K562 (cell line): ENCODE data around the gene IL1RL1.

Experiments
- CCAR2 ChIP-seq: fragments of 200-400 bp; formaldehyde crosslinking; IDR thresholded peaks from 2 replicates; pipeline ENCODE4 v1.6.1; 2017; ENCODE audit warnings: mild to moderate bottlenecking, low read depth, low read length
- NR2C1 ChIP-seq, 2 experiments: fragments of 450-650 bp; IDR thresholded peaks; 2 replicates each; pipeline ENCODE4 v1.6.1; 2017; ENCODE audit warnings: mild to moderate bottlenecking in 2 of 2, antibody characterized with exemption in 1 of 2, inconsistent platforms in 1 of 2, missing compliant biosample characterization in 1 of 2, missing genetic modification characterization in 1 of 2
- POLR2AphosphoS5 ChIP-seq: IDR thresholded peaks from 2 replicates; pipeline ENCODE4 v1.6.1; 2011; ENCODE audit warnings: mild to moderate bottlenecking, low read depth, low read length, moderate library complexity; ENCODE audit not compliant: control insufficient read depth, insufficient read depth
- RAD21 ChIP-seq, 2 experiments: fragments of 250-450 bp in 1 of 2; fragments of 450-650 bp in 1 of 2; sonication (Bioruptor Pico) in 1 of 2; formaldehyde crosslinking in 1 of 2; IDR thresholded peaks in 1 of 2; conservative IDR thresholded peaks in 1 of 2; 2 replicates each; pipeline versions ENCODE4 v1.4.0 to v1.8.0; 2020 to 2022; ENCODE audit warnings: mild to moderate bottlenecking in 2 of 2, moderate library complexity in 1 of 2
- SIX5 ChIP-seq, 2 experiments: IDR thresholded peaks; 2 replicates each; pipeline ENCODE4 v1.6.1; 2011; ENCODE audit warnings: low read length in 2 of 2, borderline replicate concordance in 1 of 2, low read depth in 1 of 2, mild to moderate bottlenecking in 1 of 2, moderate library complexity in 1 of 2; ENCODE audit not compliant: insufficient read depth in 1 of 2
- SNIP1 ChIP-seq: fragments of 450-650 bp; IDR thresholded peaks from 2 replicates; pipeline ENCODE4 v1.7.1; 2017; ENCODE audit warnings: low read depth, mild to moderate bottlenecking
- TAF1 ChIP-seq: IDR thresholded peaks from 2 replicates; pipeline ENCODE4 v1.6.1; 2011; ENCODE audit warnings: mild to moderate bottlenecking, low read length, moderate library complexity; ENCODE audit not compliant: insufficient read depth, control insufficient read depth, severe bottlenecking; ENCODE audit errors: extremely low read depth
- THAP7 ChIP-seq: fragments of 250-450 bp; sonication (Bioruptor Pico); IDR thresholded peaks from 2 replicates; pipeline ENCODE4 v1.5.0; 2021
- ZBTB26 ChIP-seq: fragments of 450-650 bp; formaldehyde crosslinking; IDR thresholded peaks from 2 replicates; pipeline ENCODE4 v1.4.0; 2022; ENCODE audit warnings: missing genetic modification characterization
- ZBTB8A ChIP-seq: fragments of 450-650 bp; IDR thresholded peaks from 2 replicates; pipeline ENCODE4 v1.6.1; 2018; ENCODE audit warnings: mild to moderate bottlenecking, moderate library complexity; ENCODE audit not compliant: partially characterized antibody
- ZNF140 ChIP-seq: fragments of 250-450 bp; sonication (Bioruptor Pico); IDR thresholded peaks from 2 replicates; pipeline ENCODE4 v1.8.0; 2021; ENCODE audit warnings: moderate library complexity, mild to moderate bottlenecking, inconsistent platforms
- ZNF655 ChIP-seq: fragments of 250-450 bp; sonication (Bioruptor Pico); IDR thresholded peaks from 2 replicates; pipeline ENCODE4 v1.5.0; 2021
- TF ChIP-seq, protein P1 (sequence below), 3 experiments: IDR thresholded peaks in 2 of 3; conservative IDR thresholded peaks in 1 of 3; 2 replicates each; pipeline ENCODE4 v1.5.1; 2011 to 2012; ENCODE audit warnings: low read length in 3 of 3, mild to moderate bottlenecking in 3 of 3, control low read depth in 2 of 3, improper control_type of control experiment in 1 of 3, inconsistent platforms in 1 of 3, low read depth in 1 of 3, mixed read lengths in 1 of 3, moderate library complexity in 1 of 3; ENCODE audit not compliant: insufficient read depth in 2 of 3

DNA sequence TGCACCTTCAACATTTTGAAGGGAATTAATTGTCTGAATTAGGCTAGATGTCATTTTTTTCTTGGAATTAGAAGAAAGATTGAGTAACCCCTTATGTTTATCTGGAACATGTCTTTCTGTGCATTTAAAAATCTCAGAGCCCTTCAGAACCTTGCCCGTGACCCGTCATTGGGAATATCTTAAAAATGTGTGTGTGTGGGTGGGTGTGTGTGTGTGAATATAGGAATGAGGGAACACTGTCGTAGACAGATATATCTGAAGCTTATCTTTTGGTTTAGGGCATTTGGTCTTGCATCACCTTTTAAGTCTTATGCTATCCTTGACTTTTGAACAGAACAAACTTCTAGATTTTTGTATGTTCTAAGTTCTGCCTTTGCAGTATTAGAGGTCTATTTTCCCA lies 13.5 kb upstream of the IL1RL1 start:
- TF ChIP-seq SIX5 (IDR thresholded peaks at IDR 0.05; ENCODE audit: borderline replicate concordance in 1 of 2, insufficient read depth in 1 of 2, low read depth in 1 of 2, low read length in 2 of 2) (no peak), ZBTB26 (CRISPR knock-in tag) (no peak), SNIP1 (no peak), NR2C1 (IDR thresholded peaks at IDR 0.05) (no peak), NR2C1 (tag; IDR thresholded peaks at IDR 0.05) (no peak), RAD21 (CRISPR knock-in tag; conservative IDR thresholded peaks at IDR 0.05 in 1 of 2, IDR thresholded peaks at IDR 0.05 in 1 of 2) (no peak), TAF1 (no peak), THAP7 (no peak), ZNF140 (CRISPR knock-in tag) (no peak), ZNF655 (CRISPR knock-in tag) (no peak), POLR2AphosphoS5 (no peak), CCAR2 (no peak), ZBTB8A (no peak)
- TF ChIP-seq, protein P1, sequence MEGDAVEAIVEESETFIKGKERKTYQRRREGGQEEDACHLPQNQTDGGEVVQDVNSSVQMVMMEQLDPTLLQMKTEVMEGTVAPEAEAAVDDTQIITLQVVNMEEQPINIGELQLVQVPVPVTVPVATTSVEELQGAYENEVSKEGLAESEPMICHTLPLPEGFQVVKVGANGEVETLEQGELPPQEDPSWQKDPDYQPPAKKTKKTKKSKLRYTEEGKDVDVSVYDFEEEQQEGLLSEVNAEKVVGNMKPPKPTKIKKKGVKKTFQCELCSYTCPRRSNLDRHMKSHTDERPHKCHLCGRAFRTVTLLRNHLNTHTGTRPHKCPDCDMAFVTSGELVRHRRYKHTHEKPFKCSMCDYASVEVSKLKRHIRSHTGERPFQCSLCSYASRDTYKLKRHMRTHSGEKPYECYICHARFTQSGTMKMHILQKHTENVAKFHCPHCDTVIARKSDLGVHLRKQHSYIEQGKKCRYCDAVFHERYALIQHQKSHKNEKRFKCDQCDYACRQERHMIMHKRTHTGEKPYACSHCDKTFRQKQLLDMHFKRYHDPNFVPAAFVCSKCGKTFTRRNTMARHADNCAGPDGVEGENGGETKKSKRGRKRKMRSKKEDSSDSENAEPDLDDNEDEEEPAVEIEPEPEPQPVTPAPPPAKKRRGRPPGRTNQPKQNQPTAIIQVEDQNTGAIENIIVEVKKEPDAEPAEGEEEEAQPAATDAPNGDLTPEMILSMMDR (IDR thresholded peaks at IDR 0.05 in 2 of 3, conservative IDR thresholded peaks at IDR 0.05 in 1 of 3; ENCODE audit: insufficient read depth in 2 of 3, low read depth in 1 of 3, low read length in 3 of 3): no peak
